Esophagus (tissue), 2 donors: ENCODE measurements around the gene PRKAR1B. TPM values are rescaled to one million over a fixed set of nuclear protein-coding genes. Genes with fewer than 3 reads are reported as not detected.
"Not testable (repeated sequence)": the region's sequence is repeated elsewhere in the genome, so short reads cannot be mapped to it uniquely, and the experiment has no call there.

Source experiments
- H3K27ac ChIP-seq, 2 donors: one replicate each; pipeline ENCODE4 v1.5.1; 2013; ENCODE audit warnings: low read depth in 2 of 2, mild to moderate bottlenecking in 2 of 2, inconsistent platforms in 1 of 2, low read length in 1 of 2, moderate library complexity in 1 of 2
- H3K27me3 ChIP-seq, 2 donors: one replicate each; pipeline ENCODE4 v1.6.1; 2013; ENCODE audit warnings: low read length in 2 of 2, control low read depth in 1 of 2, mild to moderate bottlenecking in 1 of 2; ENCODE audit not compliant: insufficient read depth in 2 of 2, control insufficient read depth in 1 of 2
- H3K36me3 ChIP-seq, 2 donors: one replicate each; pipeline ENCODE4 v1.6.1; 2013; ENCODE audit warnings: low read length in 1 of 2; ENCODE audit not compliant: control insufficient read depth in 2 of 2, insufficient read depth in 2 of 2
- H3K4me1 ChIP-seq, 2 donors: one replicate each; pipeline ENCODE4 v1.6.1; 2013; ENCODE audit warnings: low read length in 1 of 2; ENCODE audit not compliant: control insufficient read depth in 2 of 2, insufficient read depth in 2 of 2
- H3K4me3 ChIP-seq, 2 donors: one replicate each; pipeline ENCODE4 v1.5.1; 2013; ENCODE audit warnings: low read length in 2 of 2, mild to moderate bottlenecking in 2 of 2, low read depth in 1 of 2, moderate library complexity in 1 of 2
- H3K9me3 ChIP-seq, 2 donors: one replicate each; pipeline ENCODE4 v1.6.1; 2013; ENCODE audit warnings: mild to moderate bottlenecking in 2 of 2, low read depth in 1 of 2, low read length in 1 of 2, moderate library complexity in 1 of 2; ENCODE audit not compliant: control insufficient read depth in 2 of 2, insufficient read depth in 1 of 2
- WGBS, 2 donors: extraction: QIAGEN DNeasy Blood & Tissue Kit; methylation state at CpG; one replicate each; pipeline ENCODE4 v1.1.7; 2013; 5-methylcytosine and 5-hydroxymethylcytosine counted together
- polyA plus RNA-seq, 2 donors: library from polyadenylated mRNA; stranded (reverse); fragments of 200-250 nt; gene quantifications; one replicate each; pipeline ENCODE4 v1.2.3, GENCODE V29; 2013
- donor health status: healthy with polysubstance abuse.
- donor health status: Bipolar disorder and iron deficiency.

The PRKAR1B gene
- polyA plus RNA-seq, 2 donors, result 10.4 to 10.9 TPM

GRCh38 chr7:655758-656157 lies 71.3 kb downstream of the PRKAR1B start:
- Histone ChIP-seq H3K9me3 (no peaks in the 10 kb centered on the region), H3K27me3 (no peaks in the 10 kb centered on the region)
- 93 to 95% methylated on average over 4 of the region's 4 CpGs for WGBS, 2 donors

GRCh38 chr7:653829-654764 lies 73.0 kb downstream of the PRKAR1B start:
- Histone ChIP-seq H3K36me3 (peaks cover 0 to 2% of the 10 kb centered on the region in 2 donors), H3K4me1 (no peaks in the 10 kb centered on the region), H3K27ac (no peak overlapping the region), H3K27me3 (no peaks in the 10 kb centered on the region), H3K4me3 (no peak overlapping the region), H3K9me3 (no peaks in the 10 kb centered on the region)
- WGBS, 2 donors, result 96 to 97% methylated on average over 4 of the region's 4 CpGs

More at GRCh38 chr7:655758-656157, 71.3 kb downstream of the PRKAR1B start:
- H3K4me1 ChIP-seq, result peaks cover 0 to 3% of the 10 kb centered on the region in 2 donors
- no peak overlapping the region for H3K27ac ChIP-seq
- H3K36me3 ChIP-seq, result peaks cover 0 to 2% of the 10 kb centered on the region in 2 donors
- H3K4me3 ChIP-seq, result no peak overlapping the region

GRCh38 chr7:652881-653280 lies 74.2 kb downstream of the PRKAR1B start:
- no peak overlapping the region for H3K4me3 ChIP-seq
- no peak overlapping the region for H3K27ac ChIP-seq
- no peaks in the 10 kb centered on the region for H3K9me3 ChIP-seq
- 97 to 98% methylated on average over 4 of the region's 4 CpGs for WGBS, 2 donors
- H3K4me1 ChIP-seq, result no peaks in the 10 kb centered on the region
- no peaks in the 10 kb centered on the region for H3K27me3 ChIP-seq
- peaks cover 0 to 2% of the 10 kb centered on the region in 2 donors for H3K36me3 ChIP-seq

- H3K36me3 ChIP-seq, H3K9me3 ChIP-seq: not testable (repeated sequence)
Observed at GRCh38 chr7:652167-652566, 74.9 kb downstream of the PRKAR1B start.

GRCh38 chr7:651032-651728 lies 75.9 kb downstream of the PRKAR1B start:
- WGBS, 2 donors, result 89 to 92% methylated on average over 14 of the region's 14 CpGs
- H3K27me3 ChIP-seq, result no peaks in the 10 kb centered on the region
- no peaks in the 10 kb centered on the region for H3K36me3 ChIP-seq
- no peaks in the 10 kb centered on the region for H3K9me3 ChIP-seq
- H3K4me1 ChIP-seq, result no peaks in the 10 kb centered on the region
- H3K27ac ChIP-seq, result no peak overlapping the region
- H3K4me3 ChIP-seq, result no peak overlapping the region

More at GRCh38 chr7:652167-652566, 74.9 kb downstream of the PRKAR1B start:
- not testable (repeated sequence) for H3K4me1 ChIP-seq, H3K27ac ChIP-seq, H3K4me3 ChIP-seq, H3K27me3 ChIP-seq
- 92 to 94% methylated on average over 17 of the region's 17 CpGs for WGBS, 2 donors

GRCh38 chr7:650339-651031 lies 76.6 kb downstream of the PRKAR1B start:
- WGBS, 2 donors, result 83 to 86% methylated on average over 22 of the region's 22 CpGs
- H3K27ac ChIP-seq, result no peak overlapping the region

GRCh38 chr7:646951-647350 lies 80.1 kb downstream of the PRKAR1B start:
- H3K4me3 ChIP-seq, result no peak overlapping the region
- no peak overlapping the region for H3K27ac ChIP-seq
- H3K9me3 ChIP-seq, result peaks cover 0 to 5% of the 10 kb centered on the region in 2 donors
- no peaks in the 10 kb centered on the region for H3K27me3 ChIP-seq
- H3K4me1 ChIP-seq, result no peaks in the 10 kb centered on the region
- H3K36me3 ChIP-seq, result no peaks in the 10 kb centered on the region
- WGBS, 2 donors, result 93 to 95% methylated on average over 11 of the region's 11 CpGs

More at GRCh38 chr7:650339-651031, 76.6 kb downstream of the PRKAR1B start:
- no peaks in the 10 kb centered on the region for H3K27me3 ChIP-seq
- H3K4me3 ChIP-seq, result no peak overlapping the region
- H3K9me3 ChIP-seq, result no peaks in the 10 kb centered on the region
- no peaks in the 10 kb centered on the region for H3K4me1 ChIP-seq
- H3K36me3 ChIP-seq, result no peaks in the 10 kb centered on the region

- WGBS, 2 donors, result 82 to 89% methylated on average over 11 of the region's 11 CpGs
- Histone ChIP-seq H3K4me3 (no peak overlapping the region), H3K27me3 (no peaks in the 10 kb centered on the region), H3K9me3 (peaks cover 0 to 5% of the 10 kb centered on the region in 2 donors), H3K4me1 (no peaks in the 10 kb centered on the region), H3K36me3 (no peaks in the 10 kb centered on the region), H3K27ac (no peak overlapping the region)
Observed at GRCh38 chr7:646487-646886, 80.6 kb downstream of the PRKAR1B start.

GRCh38 chr7:645606-646005 lies 81.5 kb downstream of the PRKAR1B start:
- H3K9me3 ChIP-seq, result peaks cover 0 to 5% of the 10 kb centered on the region in 2 donors
- H3K27me3 ChIP-seq, result no peaks in the 10 kb centered on the region
- H3K4me1 ChIP-seq, result no peaks in the 10 kb centered on the region
- no peaks in the 10 kb centered on the region for H3K36me3 ChIP-seq
- WGBS, 2 donors, result 93 to 95% methylated on average over 12 to 13 of the region's 13 CpGs
- H3K4me3 ChIP-seq, result no peak overlapping the region
- H3K27ac ChIP-seq, result no peak overlapping the region
